Ishikawa (cell line): ENCODE results near the gene ITGA8.

Source experiments
- CEBPB ChIP-seq: IDR thresholded peaks from 2 replicates; pipeline ENCODE4 v1.6.1; 2012
- CREB1 ChIP-seq: IDR thresholded peaks from 2 replicates; pipeline ENCODE4 v1.6.1; 2012; ENCODE audit warnings: low read depth
- EGR1 ChIP-seq: IDR thresholded peaks from 2 replicates; pipeline ENCODE4 v1.6.1; 2012
- EP300 ChIP-seq: IDR thresholded peaks from 2 replicates; pipeline ENCODE4 v1.6.1; 2012; ENCODE audit warnings: borderline replicate concordance
- FOXM1 ChIP-seq: IDR thresholded peaks from 2 replicates; pipeline ENCODE4 v1.6.1; 2012; ENCODE audit warnings: low read depth, borderline replicate concordance
- MAX ChIP-seq: IDR thresholded peaks from 2 replicates; pipeline ENCODE4 v1.6.1; 2012
- NFIC ChIP-seq: IDR thresholded peaks from 2 replicates; pipeline ENCODE4 v1.6.1; 2012
- RAD21 ChIP-seq: IDR thresholded peaks from 2 replicates; pipeline ENCODE4 v1.6.1; 2012; ENCODE audit warnings: low read depth
- REST ChIP-seq: IDR thresholded peaks from 2 replicates; pipeline ENCODE4 v1.6.1; 2012; ENCODE audit warnings: low read depth, mild to moderate bottlenecking
- TAF1 ChIP-seq: IDR thresholded peaks from 2 replicates; pipeline ENCODE4 v1.6.1; 2012; ENCODE audit warnings: low read depth, mild to moderate bottlenecking
- TCF12 ChIP-seq: IDR thresholded peaks from 2 replicates; pipeline ENCODE4 v1.6.1; 2012; ENCODE audit warnings: low read depth
- TEAD4 ChIP-seq: IDR thresholded peaks from 2 replicates; pipeline ENCODE4 v1.6.1; 2012
- USF1 ChIP-seq: IDR thresholded peaks from 2 replicates; pipeline ENCODE4 v1.6.1; 2012
- YY1 ChIP-seq: IDR thresholded peaks from 2 replicates; pipeline ENCODE4 v1.6.1; 2012; ENCODE audit warnings: low read depth
- ZBTB7A ChIP-seq: IDR thresholded peaks from 2 replicates; pipeline ENCODE4 v1.6.1; 2012; ENCODE audit warnings: low read depth

Gene ITGA8

GRCh38 chr10:15472431-15473395, 247.0 kb downstream of the ITGA8 start:
- TF ChIP-seq FOXM1 = no peak
- TF ChIP-seq TCF12 = no peak
- TF ChIP-seq EP300 = no peak
- no peak for TF ChIP-seq REST
- no peak for TF ChIP-seq USF1

GRCh38 chr10:15472008-15472407, 247.7 kb downstream of the ITGA8 start:
- TF ChIP-seq REST (no peak), CEBPB (no peak), USF1 (no peak), TCF12 (no peak), TEAD4 (no peak)

GRCh38 chr10:15469111-15469510, 250.6 kb downstream of the ITGA8 start:
- TF ChIP-seq RAD21 (no peak), CREB1 (no peak), TAF1 (no peak), ZBTB7A (no peak), YY1 (no peak), EGR1 (no peak), NFIC (no peak), TEAD4 (no peak), FOXM1 (no peak), MAX (no peak), USF1 (no peak), CEBPB (no peak), REST (no peak), EP300 (no peak), TCF12 (no peak)

- TF ChIP-seq TAF1 (no peak), REST (no peak), FOXM1 (no peak), TEAD4 (no peak), NFIC (no peak), EP300 (no peak), CREB1 (no peak), MAX (no peak), CEBPB (no peak), EGR1 (no peak)
Measured at GRCh38 chr10:15464381-15464780, 255.3 kb downstream of the ITGA8 start.
